A549 (cell line): ENCODE measurements around the gene ULBP1. TPM values are rescaled to one million over a fixed set of nuclear protein-coding genes. Genes with fewer than 3 reads are reported as not detected.
"Not testable (repeated sequence)": the region's sequence is repeated elsewhere in the genome, so short reads cannot be mapped to it uniquely, and the experiment has no call there.

Experiments used
- ATAC-seq, 2 experiments: fragments of 200-7000 bp in 1 of 2; fragments of >200 bp in 1 of 2; cut with Nextera tagmentation in 1 of 2; cut with Tn5 transposase in 1 of 2; 3 replicates each; pipeline versions ENCODE4 v1.8.0 to v1.9.1; 2018 to 2020; ENCODE audit warnings: mild to moderate bottlenecking in 1 of 2, moderate library complexity in 1 of 2
- CTCF ChIA-PET: fragments of 300-600 bp; sonication (Branson Sonifier 250); formaldehyde crosslinking; extraction: SDS; loops from one replicate; lab custom pipeline; 2021; ENCODE audit warnings: antibody characterized with exemption, inconsistent platforms; lab: Yijun Ruan, JAX
- POLR2A ChIA-PET: fragments of 350-600 bp; formaldehyde crosslinking; extraction: SDS; loops from one replicate; lab custom pipeline; 2021; ENCODE audit warnings: antibody characterized with exemption, inconsistent platforms; lab: Yijun Ruan, JAX
- DNase-seq, 2 experiments: peaks; one replicate each; pipeline versions ENCODE4 v3.0.0 to v3.0.0-alpha.2; 2011 to 2016; ENCODE audit warnings: low read depth in 1 of 2, low spot score in 1 of 2
- FAIRE-seq: peaks from 2 replicates; lab custom pipeline; 2011; peaks lifted over from hg19 to GRCh38; lab: Jason Lieb, UNC
- H3K27ac ChIP-seq, 2 experiments: fragments of >200 bp; sonication (Bioruptor Twin); formaldehyde crosslinking; 3 replicates each; pipeline ENCODE4 v1.5.1; 2016 to 2017
- H3K4me1 ChIP-seq: fragments of >200 bp; sonication (Bioruptor Twin); formaldehyde crosslinking; 3 replicates; pipeline ENCODE4 v1.6.1; 2016
- H3K4me2 ChIP-seq: fragments of >200 bp; sonication (Bioruptor Twin); formaldehyde crosslinking; 3 replicates; pipeline ENCODE4 v1.6.1; 2016
- H3K4me3 ChIP-seq: fragments of >200 bp; sonication (Bioruptor Twin); formaldehyde crosslinking; 3 replicates; pipeline ENCODE4 v1.5.1; 2016
- H3K9me3 ChIP-seq: fragments of >200 bp; sonication (Bioruptor Twin); formaldehyde crosslinking; 3 replicates; pipeline ENCODE4 v1.6.1; 2016
- CHD4 ChIP-seq: fragments of 200-600 bp; sonication (generic); IDR thresholded peaks from 2 replicates; pipeline ENCODE4 v1.6.1; 2016; ENCODE audit warnings: antibody characterized with exemption, mild to moderate bottlenecking, borderline replicate concordance
- EHMT2 ChIP-seq: fragments of 200-600 bp; sonication (generic); IDR thresholded peaks from 2 replicates; pipeline ENCODE4 v1.6.1; 2016; ENCODE audit warnings: antibody characterized with exemption, low read depth, mild to moderate bottlenecking, moderate library complexity
- ESRRA ChIP-seq: fragments of 150-350 bp; IDR thresholded peaks from 2 replicates; pipeline ENCODE4 v1.6.1; 2014; ENCODE audit warnings: mild to moderate bottlenecking, low read length, borderline replicate concordance
- FOXS1 ChIP-seq: fragments of 250-450 bp; sonication (Bioruptor Pico); IDR thresholded peaks from 2 replicates; pipeline ENCODE4 v1.5.0; 2020; ENCODE audit warnings: mild to moderate bottlenecking, moderate library complexity
- HEYL ChIP-seq: fragments of 250-450 bp; sonication (Bioruptor Pico); IDR thresholded peaks from 2 replicates; pipeline ENCODE4 v1.8.0; 2021; ENCODE audit warnings: mild to moderate bottlenecking, moderate library complexity
- HOXA7 ChIP-seq: fragments of 250-450 bp; sonication (Bioruptor Pico); IDR thresholded peaks from 2 replicates; pipeline ENCODE4 v1.5.0; 2020; ENCODE audit warnings: mild to moderate bottlenecking, moderate library complexity
- HOXB13 ChIP-seq: fragments of 250-450 bp; sonication (Bioruptor Pico); IDR thresholded peaks from 2 replicates; pipeline ENCODE4 v1.5.0; 2020; ENCODE audit warnings: low read depth, mild to moderate bottlenecking, moderate library complexity
- HOXB5 ChIP-seq: fragments of 250-450 bp; sonication (Bioruptor Pico); IDR thresholded peaks from 2 replicates; pipeline ENCODE4 v1.5.0; 2020; ENCODE audit warnings: mild to moderate bottlenecking, moderate library complexity
- JUN ChIP-seq, 2 experiments: fragments of >200 bp; sonication (Bioruptor Twin); formaldehyde crosslinking; IDR thresholded peaks; 2 replicates in 1 of 2; 3 replicates in 1 of 2; pipeline ENCODE4 v1.6.1; 2016 to 2017
- JUNB ChIP-seq: fragments of >200 bp; sonication (Bioruptor Twin); formaldehyde crosslinking; IDR thresholded peaks from 2 replicates; pipeline ENCODE4 v1.6.1; 2016
- MYC ChIP-seq: IDR thresholded peaks from 2 replicates; pipeline ENCODE4 v1.6.1; 2012; ENCODE audit warnings: mild to moderate bottlenecking, inconsistent platforms, low read length, improper control_type of control experiment, borderline replicate concordance
- NFE2L2 ChIP-seq: fragments of 150-350 bp; conservative IDR thresholded peaks from 2 replicates; pipeline ENCODE4 v1.6.1; 2014; ENCODE audit warnings: low read length
- NR3C1 ChIP-seq: fragments of >200 bp; sonication (Bioruptor Twin); formaldehyde crosslinking; IDR thresholded peaks from 3 replicates; pipeline ENCODE4 v1.6.1; 2017
- POLR2A ChIP-seq: IDR thresholded peaks from 2 replicates; pipeline ENCODE4 v1.6.1; 2012; ENCODE audit warnings: mild to moderate bottlenecking, low read length
- RAD21 ChIP-seq, 2 experiments: fragments of >200 bp in 1 of 2; sonication (Bioruptor Twin) in 1 of 2; formaldehyde crosslinking in 1 of 2; IDR thresholded peaks in 1 of 2; conservative IDR thresholded peaks in 1 of 2; 2 replicates in 1 of 2; 3 replicates in 1 of 2; pipeline ENCODE4 v1.6.1; 2012 to 2018; ENCODE audit warnings: inconsistent platforms in 1 of 2
- TFCP2L1 ChIP-seq: fragments of 250-450 bp; sonication (Bioruptor Pico); IDR thresholded peaks from 2 replicates; pipeline ENCODE4 v1.5.0; 2021; ENCODE audit warnings: mild to moderate bottlenecking
- ZC3H11A ChIP-seq: fragments of 450-650 bp; IDR thresholded peaks from 2 replicates; pipeline ENCODE4 v1.6.1; 2014; ENCODE audit warnings: antibody characterized with exemption, mild to moderate bottlenecking
- ZFP36 ChIP-seq: fragments of 450-650 bp; IDR thresholded peaks from 2 replicates; pipeline ENCODE4 v1.6.1; 2014; ENCODE audit warnings: borderline replicate concordance; ENCODE audit not compliant: partially characterized antibody
- ZNF302 ChIP-seq: fragments of 250-450 bp; sonication (Bioruptor Pico); IDR thresholded peaks from 2 replicates; pipeline ENCODE4 v1.9.0; 2021; ENCODE audit warnings: inconsistent platforms, mild to moderate bottlenecking, moderate library complexity
- ZSCAN20 ChIP-seq: fragments of 250-450 bp; sonication (Bioruptor Pico); IDR thresholded peaks from 2 replicates; pipeline ENCODE4 v1.8.0; 2022; ENCODE audit warnings: mild to moderate bottlenecking, moderate library complexity
- WGBS: methylation state at CpG from one replicate; pipeline ENCODE4 v1.1.6; 2017; ENCODE audit errors: missing lambda C conversion rate; 5-methylcytosine and 5-hydroxymethylcytosine counted together
- polyA plus RNA-seq, 4 experiments: library from polyadenylated mRNA; depleted of rRNA in 3 of 4; stranded (reverse); fragments of >200 nt; fragmentation: RNase III in 1 of 4; extraction: RNeasy Plus Mini Kit Qiagen cat#74134 plus additional on column Dnase treatment in 1 of 4; gene quantifications; 2 replicates in 3 of 4; 3 replicates in 1 of 4; pipeline ENCODE4 v1.2.3, GENCODE V29; 2011 to 2017
- TF ChIP-seq, protein P1 (sequence below): fragments of 450-650 bp; IDR thresholded peaks from 2 replicates; pipeline ENCODE4 v1.6.1; 2014; ENCODE audit warnings: antibody characterized with exemption
- TF ChIP-seq, protein P2 (sequence below): fragments of 150-350 bp; IDR thresholded peaks from 2 replicates; pipeline ENCODE4 v1.6.1; 2014; ENCODE audit warnings: low read depth, mild to moderate bottlenecking, low read length
- TF ChIP-seq, protein P3 (sequence below): fragments of 250-450 bp; sonication (Bioruptor Pico); IDR thresholded peaks from 2 replicates; pipeline ENCODE4 v1.5.0; 2020; ENCODE audit warnings: low read depth, mild to moderate bottlenecking, moderate library complexity
- TF ChIP-seq, protein P4 (sequence below): fragments of >200 bp; sonication (Bioruptor Twin); formaldehyde crosslinking; IDR thresholded peaks from 2 replicates; pipeline ENCODE4 v1.6.1; 2016

The ULBP1 gene
- polyA plus RNA-seq, 2 of the 4 experiments (the other 2 are of a cell fraction): 0.89 to 6.6 TPM

DNA sequence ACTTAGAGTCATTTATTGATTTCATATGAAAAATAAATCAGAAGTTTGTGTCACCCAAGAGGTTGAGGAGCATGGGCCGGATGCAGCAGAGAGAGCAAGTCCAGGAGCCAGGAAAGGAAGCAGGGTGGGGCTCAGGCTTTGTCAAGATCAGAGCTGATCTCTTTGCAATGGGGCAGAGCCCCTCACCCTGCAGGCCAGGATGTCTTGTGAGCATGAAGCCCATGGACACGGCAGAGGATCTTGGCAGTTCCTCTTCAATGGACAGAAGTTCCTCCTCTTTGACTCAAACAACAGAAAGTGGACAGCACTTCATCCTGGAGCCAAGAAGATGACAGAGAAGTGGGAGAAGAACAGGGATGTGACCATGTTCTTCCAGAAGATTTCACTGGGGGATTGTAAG lies 5.2 kb downstream of the ULBP1 start:
- H3K4me3 ChIP-seq, FAIRE-seq, ATAC-seq, H3K4me2 ChIP-seq, H3K4me1 ChIP-seq, DNase-seq, H3K9me3 ChIP-seq, POLR2A ChIA-PET, H3K27ac ChIP-seq: not testable (repeated sequence)
- WGBS: 69% methylated on average over 2 of the region's 2 CpGs
- CTCF ChIA-PET: interaction anchor here (2.1 kb wide), 1 partner anchor 48 kb away, joined by 6 read pairs; no protein-coding TSS in a partner anchor

DNA sequence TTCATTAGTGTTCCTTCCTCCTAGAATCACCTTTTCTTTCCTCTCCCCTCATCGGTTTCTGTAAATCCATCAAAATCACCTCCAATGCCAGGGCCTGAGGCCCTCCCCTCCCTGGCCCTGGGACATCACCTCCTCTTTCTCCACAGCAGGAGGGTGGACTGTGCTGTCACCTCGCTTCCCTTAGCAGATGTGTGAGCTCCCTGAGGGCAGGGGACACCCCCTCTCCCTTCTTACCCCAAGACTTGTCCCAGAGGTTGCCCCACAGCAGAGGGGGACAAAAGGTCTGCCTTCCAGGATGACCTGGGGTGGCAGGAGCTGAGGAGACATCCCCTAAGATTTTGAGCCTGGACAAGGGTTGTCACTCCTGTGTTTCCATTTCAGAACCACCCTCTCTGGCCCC lies 5.9 kb downstream of the ULBP1 start:
- H3K4me3 ChIP-seq: no peak overlapping the region
- CTCF ChIA-PET: interaction anchor here (1.1 to 2.1 kb wide), 2 partner anchors 20 to 47 kb away, joined by 4 to 6 read pairs; no protein-coding TSS in a partner anchor
- 19% methylated on average over 2 of the region's 2 CpGs for WGBS
- DNase-seq: no peak
- POLR2A ChIA-PET: no interaction called here
- TF ChIP-seq, protein P1, sequence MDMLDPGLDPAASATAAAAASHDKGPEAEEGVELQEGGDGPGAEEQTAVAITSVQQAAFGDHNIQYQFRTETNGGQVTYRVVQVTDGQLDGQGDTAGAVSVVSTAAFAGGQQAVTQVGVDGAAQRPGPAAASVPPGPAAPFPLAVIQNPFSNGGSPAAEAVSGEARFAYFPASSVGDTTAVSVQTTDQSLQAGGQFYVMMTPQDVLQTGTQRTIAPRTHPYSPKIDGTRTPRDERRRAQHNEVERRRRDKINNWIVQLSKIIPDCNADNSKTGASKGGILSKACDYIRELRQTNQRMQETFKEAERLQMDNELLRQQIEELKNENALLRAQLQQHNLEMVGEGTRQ: no peak
- no peak for TF ChIP-seq RAD21 (conservative IDR thresholded peaks at IDR 0.05 in 1 of 2, IDR thresholded peaks at IDR 0.05 in 1 of 2)
- TF ChIP-seq HOXB5 (CRISPR knock-in tag): no peak
- no peak for TF ChIP-seq EHMT2
- TF ChIP-seq NR3C1: no peak
- TF ChIP-seq, protein P2, sequence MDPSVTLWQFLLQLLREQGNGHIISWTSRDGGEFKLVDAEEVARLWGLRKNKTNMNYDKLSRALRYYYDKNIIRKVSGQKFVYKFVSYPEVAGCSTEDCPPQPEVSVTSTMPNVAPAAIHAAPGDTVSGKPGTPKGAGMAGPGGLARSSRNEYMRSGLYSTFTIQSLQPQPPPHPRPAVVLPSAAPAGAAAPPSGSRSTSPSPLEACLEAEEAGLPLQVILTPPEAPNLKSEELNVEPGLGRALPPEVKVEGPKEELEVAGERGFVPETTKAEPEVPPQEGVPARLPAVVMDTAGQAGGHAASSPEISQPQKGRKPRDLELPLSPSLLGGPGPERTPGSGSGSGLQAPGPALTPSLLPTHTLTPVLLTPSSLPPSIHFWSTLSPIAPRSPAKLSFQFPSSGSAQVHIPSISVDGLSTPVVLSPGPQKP: no peak
- no peak for TF ChIP-seq MYC
- no peak for TF ChIP-seq NFE2L2
- no peak for TF ChIP-seq JUN (IDR thresholded peaks at IDR 0.05)
- TF ChIP-seq ZNF302 (CRISPR knock-in tag): no peak
- TF ChIP-seq ZFP36: no peak
- TF ChIP-seq FOXS1: no peak
- TF ChIP-seq HOXB13 (CRISPR knock-in tag): no peak
- ATAC-seq: no peak
- no peaks in the 10 kb centered on the region for H3K4me1 ChIP-seq
- no peaks in the 10 kb centered on the region for H3K9me3 ChIP-seq
- H3K27ac ChIP-seq: no peak overlapping the region
- no peak for FAIRE-seq
- no peak overlapping the region for H3K4me2 ChIP-seq

DNA sequence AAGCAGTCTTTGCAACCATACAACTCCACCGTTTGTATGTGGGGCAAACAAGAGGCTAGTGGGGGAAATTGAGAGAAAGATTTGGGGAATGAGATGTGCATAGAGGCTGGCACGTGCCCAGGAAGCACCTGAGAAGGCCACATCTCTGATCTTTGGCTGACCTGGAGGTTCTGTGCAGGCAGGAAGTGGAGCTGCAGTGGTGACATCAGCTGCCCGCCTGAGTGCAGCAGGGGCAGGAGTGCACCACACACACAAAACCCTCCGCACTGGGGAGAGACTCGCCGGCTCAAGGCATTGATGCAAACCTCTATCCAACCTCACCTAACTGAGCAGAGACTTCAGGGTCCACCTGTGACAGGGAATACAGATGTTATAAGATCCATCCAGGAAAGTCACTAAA lies 10.7 kb downstream of the ULBP1 start:
- 26% methylated on average over 6 of the region's 6 CpGs for WGBS
- CTCF ChIA-PET: not testable (repeated sequence)

DNA sequence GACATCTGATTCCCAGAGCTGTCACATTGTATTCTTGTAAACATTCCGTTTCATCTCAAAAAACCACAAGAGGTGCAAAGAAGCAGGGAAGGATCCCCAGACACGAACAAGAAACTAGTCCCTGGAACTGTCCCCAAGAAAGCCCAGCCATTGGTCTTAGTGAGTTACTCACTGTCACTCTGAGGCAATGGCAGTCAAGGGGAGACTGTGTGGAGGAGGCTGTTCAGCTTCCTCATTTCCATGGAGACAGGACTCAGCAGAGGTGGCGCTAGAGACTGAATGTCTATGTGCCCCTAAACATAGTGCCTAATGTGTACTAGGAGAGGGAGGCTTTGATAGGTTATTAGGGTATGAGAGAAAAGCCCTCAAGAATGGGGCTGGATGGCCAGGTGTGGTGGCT lies 11.1 kb downstream of the ULBP1 start:
- WGBS: 11% methylated on average over 3 of the region's 3 CpGs
- POLR2A ChIA-PET: no interaction called here
- CTCF ChIA-PET: no interaction called here
- Histone ChIP-seq H3K9me3 (no peaks in the 10 kb centered on the region), H3K4me2 (no peak overlapping the region), H3K4me1 (no peaks in the 10 kb centered on the region), H3K27ac (no peak overlapping the region), H3K4me3 (no peak overlapping the region)
- ATAC-seq: no peak
- FAIRE-seq: no peak
- DNase-seq: no peak
- no peak for TF ChIP-seq ESRRA
- no peak for TF ChIP-seq NFE2L2
- TF ChIP-seq HOXA7 (CRISPR knock-in tag): no peak
- TF ChIP-seq JUNB: no peak
- TF ChIP-seq ZC3H11A: no peak
- no peak for TF ChIP-seq FOXS1
- TF ChIP-seq, protein P3, sequence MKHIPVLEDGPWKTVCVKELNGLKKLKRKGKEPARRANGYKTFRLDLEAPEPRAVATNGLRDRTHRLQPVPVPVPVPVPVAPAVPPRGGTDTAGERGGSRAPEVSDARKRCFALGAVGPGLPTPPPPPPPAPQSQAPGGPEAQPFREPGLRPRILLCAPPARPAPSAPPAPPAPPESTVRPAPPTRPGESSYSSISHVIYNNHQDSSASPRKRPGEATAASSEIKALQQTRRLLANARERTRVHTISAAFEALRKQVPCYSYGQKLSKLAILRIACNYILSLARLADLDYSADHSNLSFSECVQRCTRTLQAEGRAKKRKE: no peak
- TF ChIP-seq, protein P4, sequence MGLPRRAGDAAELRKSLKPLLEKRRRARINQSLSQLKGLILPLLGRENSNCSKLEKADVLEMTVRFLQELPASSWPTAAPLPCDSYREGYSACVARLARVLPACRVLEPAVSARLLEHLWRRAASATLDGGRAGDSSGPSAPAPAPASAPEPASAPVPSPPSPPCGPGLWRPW: no peak
- TF ChIP-seq POLR2A: no peak
- TF ChIP-seq RAD21 (conservative IDR thresholded peaks at IDR 0.05 in 1 of 2, IDR thresholded peaks at IDR 0.05 in 1 of 2): no peak
- TF ChIP-seq HEYL: no peak
- no peak for TF ChIP-seq CHD4
- TF ChIP-seq TFCP2L1 (CRISPR knock-in tag): no peak
- TF ChIP-seq ZSCAN20 (CRISPR knock-in tag): no peak

More for the DNA sequence above, 10.7 kb downstream of the ULBP1 start:
- POLR2A ChIA-PET, ATAC-seq, DNase-seq, H3K4me3 ChIP-seq, H3K4me2 ChIP-seq, H3K4me1 ChIP-seq, H3K9me3 ChIP-seq, H3K27ac ChIP-seq, FAIRE-seq: not testable (repeated sequence)
